Activated naive CD8-positive, alpha-beta T cell treated with anti-CD3 and anti-CD28 coated beads for 36 hours (primary cell): ENCODE data around the gene CDCA3. TPM values are rescaled to one million over a fixed set of nuclear protein-coding genes. Genes with fewer than 3 reads are reported as not detected.
A peak's percentile ranks its signal among the peaks of the same experiment; 100 is the strongest.
"Not testable (repeated sequence)": the region's sequence is repeated elsewhere in the genome, so short reads cannot be mapped to it uniquely, and the experiment has no call there.

ENCODE experiments used
- DNase-seq: peaks from one replicate; pipeline ENCODE4 v3.0.0; 2021
- H3K27ac Mint-ChIP-seq: one replicate; pipeline ENCODE4 v1.8.0; 2022; ENCODE audit warnings: mild to moderate bottlenecking, moderate library complexity, mixed read lengths
- H3K27me3 Mint-ChIP-seq: one replicate; pipeline ENCODE4 v1.8.0; 2022; ENCODE audit warnings: mild to moderate bottlenecking, mixed read lengths
- H3K36me3 Mint-ChIP-seq: one replicate; pipeline ENCODE4 v1.8.0; 2021; ENCODE audit warnings: mild to moderate bottlenecking, mixed read lengths
- H3K4me1 Mint-ChIP-seq: one replicate; pipeline ENCODE4 v1.8.0; 2021; ENCODE audit warnings: mixed read lengths
- H3K4me3 Mint-ChIP-seq: one replicate; pipeline ENCODE4 v1.8.0; 2022; ENCODE audit warnings: mild to moderate bottlenecking, moderate library complexity, mixed read lengths
- H3K9me3 Mint-ChIP-seq: one replicate; pipeline ENCODE4 v1.8.0; 2022; ENCODE audit warnings: mixed read lengths
- total RNA-seq, 2 experiments: library from RNA; stranded (reverse); gene quantifications; one replicate each; pipeline ENCODE4 v1.2.3, GENCODE V29; 2021

CDCA3 gene
- total RNA-seq, 2 experiments from 2014 or later: 62.5 to 64.0 TPM

GRCh38 chr12:6866163-6866919 lies 15.3 kb upstream of the CDCA3 start:
- peak; percentile 41 for DNase-seq
- peaks cover 49% of the 10 kb centered on the region for H3K36me3 Mint-ChIP-seq
- no peak overlapping the region for H3K27ac Mint-ChIP-seq
- no peaks in the 10 kb centered on the region for H3K9me3 Mint-ChIP-seq
- no peaks in the 10 kb centered on the region for H3K27me3 Mint-ChIP-seq
- peak overlapping the region; percentile 90 for H3K4me3 Mint-ChIP-seq
- H3K4me1 Mint-ChIP-seq: peaks cover 46% of the 10 kb centered on the region

GRCh38 chr12:6865307-6865706 lies 14.2 kb upstream of the CDCA3 start:
- Mint-ChIP-seq H3K36me3 (peaks cover 48% of the 10 kb centered on the region), H3K4me1 (peaks cover 36% of the 10 kb centered on the region)
- H3K27ac Mint-ChIP-seq, H3K4me3 Mint-ChIP-seq, DNase-seq, H3K9me3 Mint-ChIP-seq, H3K27me3 Mint-ChIP-seq: not testable (repeated sequence)

DNA sequence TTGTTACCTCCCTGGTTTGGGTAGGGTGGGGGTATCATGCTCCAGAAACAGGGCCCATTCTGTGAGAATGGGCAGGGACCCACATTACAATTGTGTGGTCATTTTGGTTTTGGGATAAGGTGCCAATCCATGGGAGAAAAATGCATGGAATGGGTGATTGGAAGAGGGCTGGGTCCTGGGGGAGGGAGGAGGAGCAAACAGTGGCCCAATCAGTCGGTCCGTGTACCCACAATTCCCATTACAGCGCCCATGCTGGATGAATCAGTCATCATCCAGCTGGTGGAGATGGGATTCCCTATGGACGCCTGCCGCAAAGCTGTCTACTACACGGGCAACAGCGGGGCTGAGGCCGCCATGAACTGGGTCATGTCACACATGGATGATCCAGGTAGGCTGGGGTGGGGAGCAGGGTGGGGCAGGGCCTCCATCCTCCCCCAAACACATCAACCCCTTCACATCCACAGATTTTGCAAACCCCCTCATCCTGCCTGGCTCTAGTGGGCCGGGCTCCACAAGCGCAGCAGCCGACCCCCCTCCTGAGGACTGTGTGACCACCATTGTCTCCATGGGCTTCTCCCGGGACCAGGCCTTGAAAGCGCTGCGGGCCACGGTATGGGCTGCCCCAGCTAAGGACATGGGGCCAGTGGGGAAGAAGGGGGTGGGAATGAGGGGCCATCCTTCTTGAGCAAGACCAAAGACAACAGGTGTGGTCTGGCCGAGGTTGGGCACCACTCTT lies 12.7 kb upstream of the CDCA3 start:
- no peak overlapping the region for H3K4me3 Mint-ChIP-seq
- peaks cover 21% of the 10 kb centered on the region for H3K4me1 Mint-ChIP-seq
- H3K36me3 Mint-ChIP-seq: peaks cover 40% of the 10 kb centered on the region
- DNase-seq: no peak
- H3K27me3 Mint-ChIP-seq: no peaks in the 10 kb centered on the region
- no peaks in the 10 kb centered on the region for H3K9me3 Mint-ChIP-seq
- no peak overlapping the region for H3K27ac Mint-ChIP-seq

DNA sequence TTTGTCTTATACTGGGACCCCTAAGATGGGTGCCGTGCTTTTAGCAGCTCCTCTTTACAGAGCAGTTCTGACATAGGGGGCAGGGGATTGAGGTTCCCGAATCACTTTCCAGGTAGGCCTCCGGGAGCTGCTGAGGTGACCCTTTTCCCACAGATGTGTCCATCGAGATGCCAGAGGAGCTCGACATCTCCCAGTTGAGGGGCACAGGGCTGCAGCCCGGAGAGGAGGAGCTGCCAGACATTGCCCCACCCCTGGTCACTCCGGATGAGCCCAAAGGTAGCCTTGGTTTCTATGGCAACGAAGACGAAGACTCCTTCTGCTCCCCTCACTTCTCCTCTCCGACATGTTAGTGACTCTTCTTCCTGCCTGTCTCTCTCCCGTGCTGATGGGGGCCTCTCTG lies 11.9 kb upstream of the CDCA3 start:
- no peak for DNase-seq
- Mint-ChIP-seq H3K4me1 (peaks cover 18% of the 10 kb centered on the region), H3K36me3 (peaks cover 36% of the 10 kb centered on the region), H3K4me3 (no peak overlapping the region), H3K9me3 (no peaks in the 10 kb centered on the region), H3K27ac (no peak overlapping the region), H3K27me3 (no peaks in the 10 kb centered on the region)

- peaks cover 10% of the 10 kb centered on the region for H3K4me1 Mint-ChIP-seq
- no peaks in the 10 kb centered on the region for H3K9me3 Mint-ChIP-seq
- no peak overlapping the region for H3K27ac Mint-ChIP-seq
- no peak overlapping the region for H3K4me3 Mint-ChIP-seq
- H3K27me3 Mint-ChIP-seq: no peaks in the 10 kb centered on the region
- peaks cover 38% of the 10 kb centered on the region for H3K36me3 Mint-ChIP-seq
- no peak for DNase-seq
Observed at GRCh38 chr12:6861391-6861790, 10.3 kb upstream of the CDCA3 start.

DNA sequence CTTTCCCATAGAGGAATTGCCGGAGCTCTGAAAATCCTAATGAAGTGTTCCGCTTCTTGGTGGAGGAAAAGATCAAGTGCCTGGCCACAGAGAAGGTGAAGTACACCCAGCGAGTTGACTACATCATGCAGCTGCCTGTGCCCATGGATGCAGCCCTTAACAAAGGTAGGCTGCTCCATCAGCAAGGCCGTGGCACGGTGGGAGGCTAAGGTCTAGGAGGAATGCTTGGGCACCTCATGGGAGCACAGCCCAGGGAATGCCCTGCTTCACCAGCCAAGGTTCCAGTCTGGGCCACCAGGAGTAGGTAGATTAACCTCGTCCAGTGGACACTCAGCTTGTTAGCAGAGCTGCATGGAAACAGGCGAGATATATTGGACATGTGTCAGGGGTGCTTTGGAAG lies 9.9 kb upstream of the CDCA3 start:
- H3K4me3 Mint-ChIP-seq: no peak overlapping the region
- H3K9me3 Mint-ChIP-seq: no peaks in the 10 kb centered on the region
- H3K4me1 Mint-ChIP-seq: peaks cover 5% of the 10 kb centered on the region
- H3K36me3 Mint-ChIP-seq: peaks cover 38% of the 10 kb centered on the region
- DNase-seq: no peak
- H3K27me3 Mint-ChIP-seq: no peaks in the 10 kb centered on the region
- H3K27ac Mint-ChIP-seq: no peak overlapping the region

DNA sequence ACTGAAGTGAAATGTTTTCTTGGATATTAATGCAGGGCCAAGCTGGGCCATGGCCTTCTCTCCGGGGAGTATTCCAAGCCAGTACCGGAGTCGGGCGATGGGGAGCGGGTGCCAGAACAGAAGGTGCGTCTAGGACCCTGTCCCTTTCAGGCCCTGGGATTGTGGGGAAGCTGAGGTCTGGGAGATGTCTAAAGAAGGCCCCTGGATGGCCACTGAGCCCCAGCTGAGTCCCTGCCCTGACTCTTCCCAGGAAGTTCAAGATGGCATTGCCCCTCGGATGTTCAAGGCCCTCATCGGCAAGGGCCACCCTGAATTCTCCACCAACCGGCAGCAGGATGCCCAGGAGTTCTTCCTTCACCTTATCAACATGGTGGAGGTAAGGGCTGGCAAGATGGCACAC lies 9.0 kb upstream of the CDCA3 start:
- H3K36me3 Mint-ChIP-seq: peaks cover 42% of the 10 kb centered on the region
- H3K4me3 Mint-ChIP-seq: no peak overlapping the region
- H3K4me1 Mint-ChIP-seq: no peaks in the 10 kb centered on the region
- no peaks in the 10 kb centered on the region for H3K9me3 Mint-ChIP-seq
- H3K27me3 Mint-ChIP-seq: no peaks in the 10 kb centered on the region
- no peak for DNase-seq
- no peak overlapping the region for H3K27ac Mint-ChIP-seq

GRCh38 chr12:6858799-6859198 lies 7.7 kb upstream of the CDCA3 start:
- H3K27me3 Mint-ChIP-seq: no peaks in the 10 kb centered on the region
- no peak overlapping the region for H3K27ac Mint-ChIP-seq
- H3K4me1 Mint-ChIP-seq: peaks cover 7% of the 10 kb centered on the region
- H3K4me3 Mint-ChIP-seq: no peak overlapping the region
- DNase-seq: no peak
- peaks cover 39% of the 10 kb centered on the region for H3K36me3 Mint-ChIP-seq
- H3K9me3 Mint-ChIP-seq: no peaks in the 10 kb centered on the region

DNA sequence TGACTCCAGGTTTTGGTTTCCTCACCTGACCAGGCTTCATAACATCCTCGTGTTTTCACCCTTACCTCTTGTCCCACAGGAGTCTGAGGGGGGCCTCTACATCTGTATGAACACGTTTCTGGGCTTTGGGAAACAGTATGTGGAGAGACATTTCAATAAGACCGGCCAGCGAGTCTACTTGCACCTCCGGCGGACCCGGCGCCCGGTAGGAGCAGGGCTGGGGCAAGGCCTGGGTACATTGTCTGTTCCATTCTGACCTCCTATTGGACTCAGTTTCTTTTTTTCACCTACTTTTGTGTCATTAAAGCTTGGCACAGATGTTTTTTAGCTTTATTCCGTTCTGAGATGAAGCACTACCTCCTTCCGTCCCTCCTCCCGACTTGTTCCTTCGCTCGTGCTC lies 4.2 kb upstream of the CDCA3 start:
- Mint-ChIP-seq H3K9me3 (no peaks in the 10 kb centered on the region), H3K4me1 (peaks cover 18% of the 10 kb centered on the region), H3K36me3 (peaks cover 26% of the 10 kb centered on the region), H3K4me3 (no peak overlapping the region), H3K27me3 (no peaks in the 10 kb centered on the region), H3K27ac (no peak overlapping the region)
- no peak for DNase-seq

DNA sequence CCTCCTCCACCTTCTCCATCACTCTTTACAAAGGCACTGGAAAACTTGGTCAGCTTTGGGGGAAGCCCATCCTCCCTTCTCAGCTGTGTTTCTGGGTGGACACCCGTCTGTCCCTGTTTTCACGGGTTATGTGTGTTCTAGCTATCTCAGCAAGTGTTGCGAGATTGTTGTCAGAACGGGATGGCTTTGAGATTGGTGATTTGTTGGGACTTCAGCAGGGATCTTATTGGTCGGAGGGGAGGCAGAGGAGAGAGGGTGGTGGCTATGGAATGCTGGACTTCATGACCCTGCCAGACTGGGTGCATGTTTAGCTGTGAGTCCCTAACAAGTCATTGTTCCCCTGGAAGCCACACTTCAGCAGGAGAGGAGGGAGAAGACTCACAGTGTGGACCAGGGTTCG lies 3.0 kb upstream of the CDCA3 start:
- Mint-ChIP-seq H3K27ac (peak overlapping the region; percentile 95), H3K9me3 (no peaks in the 10 kb centered on the region), H3K27me3 (no peaks in the 10 kb centered on the region), H3K4me1 (peaks cover 29% of the 10 kb centered on the region), H3K36me3 (peaks cover 25% of the 10 kb centered on the region), H3K4me3 (peak overlapping the region; percentile 97)
- no peak for DNase-seq

DNA sequence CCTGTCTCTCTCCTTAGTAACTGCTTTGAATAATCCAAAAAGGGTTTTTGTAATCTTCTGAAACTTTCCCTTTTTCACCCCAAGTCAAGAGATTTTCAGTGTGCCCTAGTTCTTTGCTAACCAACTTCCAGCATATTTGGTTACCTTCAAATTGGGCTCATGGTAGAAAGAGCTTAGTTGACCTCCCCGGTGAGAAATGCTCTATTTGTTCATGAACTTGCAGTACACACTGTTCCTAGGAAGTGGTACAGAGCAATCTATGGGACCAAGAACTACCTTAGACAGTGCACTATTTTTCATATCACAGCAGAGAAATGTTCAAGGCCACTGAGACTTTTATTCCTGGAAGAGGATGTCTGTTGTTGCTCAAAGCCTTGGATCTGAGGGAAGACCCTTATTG lies 2.5 kb upstream of the CDCA3 start:
- H3K9me3 Mint-ChIP-seq: no peaks in the 10 kb centered on the region
- DNase-seq: no peak
- peaks cover 29% of the 10 kb centered on the region for H3K4me1 Mint-ChIP-seq
- no peaks in the 10 kb centered on the region for H3K27me3 Mint-ChIP-seq
- H3K27ac Mint-ChIP-seq: peak overlapping the region; percentile 95
- peak overlapping the region; percentile 97 for H3K4me3 Mint-ChIP-seq
- peaks cover 24% of the 10 kb centered on the region for H3K36me3 Mint-ChIP-seq

DNA sequence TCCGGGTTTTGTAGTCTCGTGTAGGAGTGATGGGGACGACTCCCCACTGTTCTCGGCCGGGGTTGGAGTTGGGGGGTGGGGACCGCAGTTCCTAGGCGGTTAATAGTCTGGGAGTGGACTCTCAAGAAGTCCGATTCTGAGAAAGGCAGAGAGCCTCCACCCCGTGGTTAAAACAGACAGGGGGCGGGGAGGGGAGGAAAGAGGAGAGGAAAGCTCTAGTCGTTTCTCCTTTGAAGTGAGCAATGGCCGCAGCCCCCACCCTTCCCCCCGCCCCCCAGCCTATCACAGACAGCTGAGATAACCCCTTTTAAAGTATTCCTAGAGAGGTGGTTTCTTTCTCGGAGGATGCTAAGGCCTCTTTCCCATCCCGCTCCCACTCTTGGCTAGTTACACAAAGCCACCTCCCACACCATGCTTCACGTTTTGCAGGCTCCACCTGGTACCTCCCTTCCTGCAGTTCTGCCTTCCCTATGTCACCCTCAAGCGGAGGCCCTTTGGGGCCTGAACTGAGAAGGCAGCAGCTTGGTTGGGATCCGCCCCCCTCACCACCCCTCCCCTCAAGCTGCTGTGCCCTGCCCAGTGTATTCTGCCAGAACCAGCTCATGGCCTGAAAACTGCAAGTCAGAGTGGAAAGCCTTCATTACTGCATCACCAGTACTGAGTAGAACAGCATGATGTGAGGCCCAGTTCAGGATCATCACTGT lies 1.7 kb upstream of the CDCA3 start:
- peak overlapping the region; percentile 95 for H3K27ac Mint-ChIP-seq
- peaks cover 24% of the 10 kb centered on the region for H3K36me3 Mint-ChIP-seq
- H3K9me3 Mint-ChIP-seq: no peaks in the 10 kb centered on the region
- H3K27me3 Mint-ChIP-seq: no peaks in the 10 kb centered on the region
- H3K4me1 Mint-ChIP-seq: peaks cover 29% of the 10 kb centered on the region
- peak; percentile 72 for DNase-seq
- H3K4me3 Mint-ChIP-seq: peak overlapping the region; percentile 97

DNA sequence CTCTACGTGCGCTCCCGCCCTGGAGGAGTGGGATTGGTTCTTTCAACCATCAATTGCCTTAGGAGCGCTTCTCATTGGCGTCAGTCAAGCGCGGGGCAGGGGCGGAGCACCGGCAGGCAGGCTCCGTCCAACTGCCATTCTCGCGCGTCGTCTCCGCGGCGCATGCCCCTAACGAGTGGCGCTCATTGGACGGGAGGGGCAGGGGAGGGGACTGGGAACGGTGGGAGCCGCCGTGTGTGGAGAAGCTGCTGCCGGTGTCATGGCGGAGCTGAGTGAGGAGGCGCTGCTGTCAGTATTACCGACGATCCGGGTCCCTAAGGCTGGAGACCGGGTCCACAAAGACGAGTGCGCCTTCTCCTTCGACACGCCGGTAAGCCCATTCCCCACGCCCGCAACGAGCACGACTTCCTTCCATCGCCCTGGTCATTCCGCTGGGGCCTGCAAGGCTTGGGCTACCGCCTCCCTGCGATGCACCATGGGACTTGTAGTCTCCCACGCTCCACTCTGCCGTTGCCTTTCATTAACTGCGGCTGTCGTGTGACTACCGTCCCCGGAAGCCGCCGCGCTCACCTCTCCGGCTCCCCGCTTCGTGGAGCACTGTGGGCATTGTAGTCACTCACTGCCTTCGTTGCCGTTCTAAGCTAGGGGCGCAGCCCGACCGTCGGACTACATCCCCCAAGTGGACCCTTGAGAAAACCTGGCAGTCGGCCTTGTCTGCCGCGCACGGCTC lies 1.0 kb upstream of the CDCA3 start, which contains the start of gene USP5:
Gene USP5, plus strand, starts transcription at position 230 of the 730 bp plus-strand sequence. Its CDS starts 30 bp downstream, at position 260.
- Mint-ChIP-seq H3K27ac (peak within 1 kb of the TSS; percentile 95), H3K27me3 (no peaks in the 10 kb centered on the region), H3K4me3 (peak within 1 kb of the TSS; percentile 97), H3K9me3 (no peaks in the 10 kb centered on the region), H3K36me3 (peaks cover 20% of the 10 kb centered on the region), H3K4me1 (peaks cover 29% of the 10 kb centered on the region)
- peak; percentile 99 for DNase-seq

DNA sequence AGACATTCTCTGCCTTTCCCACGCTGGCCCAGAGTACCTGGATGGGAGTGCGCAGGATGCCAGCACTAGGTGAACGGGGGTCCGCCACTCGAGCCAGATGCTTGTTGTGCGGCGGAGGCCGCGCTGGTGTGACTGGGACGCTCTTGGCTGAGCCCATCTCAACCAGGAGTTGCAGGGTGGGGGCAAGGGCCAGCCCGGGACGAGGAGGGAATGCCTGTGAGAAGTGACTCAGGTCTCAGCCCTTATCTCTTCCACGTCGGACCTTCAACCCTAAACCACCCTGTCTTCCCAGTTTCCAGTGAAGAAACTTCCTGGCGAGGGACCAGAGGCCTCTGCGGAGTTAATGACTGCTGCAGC lies 312 bp downstream of the CDCA3 start:
- Mint-ChIP-seq H3K27me3 (no peaks in the 10 kb centered on the region), H3K36me3 (peaks cover 21% of the 10 kb centered on the region), H3K4me1 (peaks cover 29% of the 10 kb centered on the region), H3K27ac (peak overlapping the region; percentile 95), H3K9me3 (no peaks in the 10 kb centered on the region), H3K4me3 (peak overlapping the region; percentile 97)
- no peak for DNase-seq
